Adrenal gland (tissue), 12 donors: ENCODE results near the gene RELA. TPM values are rescaled to one million over a fixed set of nuclear protein-coding genes. Genes with fewer than 3 reads are reported as not detected.
A peak's percentile ranks its signal among the peaks of the same experiment; 100 is the strongest.
"Not testable (repeated sequence)": the region's sequence is repeated elsewhere in the genome, so short reads cannot be mapped to it uniquely, and the experiment has no call there.

Experiments
- DNase-seq, 7 donors: peaks; one replicate each; pipeline ENCODE4 v3.0.0-alpha.2; 2019 to 2020
- H3K27ac ChIP-seq, 5 donors: fragments of 200-600 bp; sonication (generic) in 4 of 5; 1 replicate in 3 of 5; 2 replicates in 2 of 5; pipeline versions ENCODE4 v1.5.1 to v1.8.0; 2016 to 2020; ENCODE audit warnings: mild to moderate bottlenecking in 1 of 5
- H3K27me3 ChIP-seq: fragments of 200-600 bp; 2 replicates; pipeline ENCODE4 v1.8.0; 2021
- H3K36me3 ChIP-seq, 2 donors: fragments of 200-600 bp; replicated peaks in 1 of 2; 1 replicate in 1 of 2; 2 replicates in 1 of 2; pipeline versions ENCODE4 v1.5.1 to v1.8.0; 2018 to 2022
- H3K4me1 ChIP-seq, 2 donors: fragments of 200-600 bp; replicated peaks in 1 of 2; 1 replicate in 1 of 2; 2 replicates in 1 of 2; pipeline versions ENCODE4 v1.5.1 to v1.8.0; 2018 to 2021
- H3K4me3 ChIP-seq, 4 donors: fragments of 200-600 bp; sonication (generic) in 3 of 4; one replicate each; pipeline ENCODE4 v1.5.1; 2016 to 2018
- H3K9me3 ChIP-seq, 3 donors: fragments of 200-600 bp; sonication (generic) in 1 of 3; replicated peaks in 1 of 3; 1 replicate in 2 of 3; 2 replicates in 1 of 3; pipeline versions ENCODE4 v1.5.1 to v1.8.0; 2016 to 2021
- POLR2A ChIP-seq, 2 donors: fragments of 450-650 bp; IDR thresholded peaks; one replicate each; pipeline ENCODE4 v1.6.1; 2017; ENCODE audit warnings: antibody characterized with exemption in 2 of 2, mild to moderate bottlenecking in 2 of 2, moderate library complexity in 1 of 2
- WGBS, 4 donors: extraction: QIAGEN DNeasy Blood & Tissue Kit in 2 of 4; methylation state at CpG; one replicate each; pipeline versions ENCODE4 v1.1.5 to v1.1.7; 2013 to 2017; 5-methylcytosine and 5-hydroxymethylcytosine counted together
- intact Hi-C, 2 donors: fragments of 100-400 bp; cut with DNase I; formaldehyde crosslinking; loops; one replicate each; pipeline versions ENCODE4 v1.14.1 to v1.15.0; 2022 to 2023
- polyA plus RNA-seq, 3 donors: library from polyadenylated mRNA; stranded (reverse); fragments of 200-250 nt in 2 of 3; fragments of 350-450 nt in 1 of 3; fragmentation: Illumina TruSeq in 1 of 3; extraction: RNeasy Lipid Tissue Mini Kit (QIAGEN cat#74804) in 1 of 3; gene quantifications; one replicate each; pipeline ENCODE4 v1.2.3, GENCODE V29; 2013 to 2014
- total RNA-seq, 9 donors: library from RNA; depleted of rRNA in 4 of 9; stranded (reverse); fragments of >200 nt in 4 of 9; fragments of 120-200 nt in 1 of 9; fragmentation: NEBNext Ultra II Directional in 1 of 9; extraction: Animal tissue kit (Norgen Biotek cat#: 25700) in 1 of 9; gene quantifications; one replicate each; pipeline versions ENCODE4 v1.1.0 to v1.2.4, GENCODE V29; 2013 to 2023
- TF ChIP-seq, protein P1 (sequence below), 6 experiments: fragments of 450-650 bp in 4 of 6; fragments of 200-600 bp in 2 of 6; sonication (generic) in 1 of 6; IDR thresholded peaks; 1 replicate in 5 of 6; 2 replicates in 1 of 6; pipeline versions ENCODE4 v1.5.1 to v1.8.0; 2016 to 2021; ENCODE audit warnings: antibody characterized with exemption in 6 of 6, mild to moderate bottlenecking in 2 of 6, moderate library complexity in 1 of 6
- donor health status: healthy with polysubstance abuse.
- donor health status: Bipolar disorder and iron deficiency.
- donor health status: DM: yes; HTN: yes; CAD: no.
- donor health status: DM: no; HTN: no; CAD: no.
- donor health status: DM: no; HTN: no; CAD: no.
- donor health status: DM: yes; HTN: yes; CAD: no.

Gene RELA
- total and polyA plus RNA-seq, 12 donors, result 19.3 to 76.2 (median 64.1) TPM

DNA sequence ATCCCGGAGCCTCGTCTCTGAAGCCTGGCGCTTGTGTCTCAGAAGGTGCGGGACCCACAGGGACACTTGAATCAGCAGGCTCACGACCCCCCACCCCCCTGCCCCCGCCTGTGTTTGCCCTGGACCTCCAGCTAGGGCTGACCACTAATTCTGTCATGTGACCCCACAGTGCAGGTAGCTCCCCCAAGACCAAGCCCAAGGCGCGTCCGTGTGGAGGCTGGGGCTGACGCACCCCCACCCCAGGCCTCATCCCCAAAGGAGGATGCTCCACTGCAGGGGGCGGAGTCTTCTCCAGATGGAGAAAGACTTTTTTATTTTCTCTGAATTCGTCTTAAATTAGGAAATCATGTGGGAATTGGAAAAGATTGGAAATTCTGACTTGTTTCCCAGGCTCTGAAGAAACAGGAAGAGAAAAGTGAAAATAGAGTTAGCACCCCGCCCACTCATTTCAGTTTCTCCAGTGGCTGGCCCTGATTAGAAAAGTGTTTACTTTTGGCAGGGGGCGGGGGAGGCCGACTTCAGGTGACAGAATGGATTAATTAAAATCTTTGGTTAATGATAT, 1.0 kb upstream of the RELA start:
- peaks cover 10 to 22% of the 10 kb centered on the region in 2 donors for H3K4me1 ChIP-seq
- peak overlapping the region; percentile 94 to 100 (median 98) for H3K27ac ChIP-seq
- TF ChIP-seq, protein P1, sequence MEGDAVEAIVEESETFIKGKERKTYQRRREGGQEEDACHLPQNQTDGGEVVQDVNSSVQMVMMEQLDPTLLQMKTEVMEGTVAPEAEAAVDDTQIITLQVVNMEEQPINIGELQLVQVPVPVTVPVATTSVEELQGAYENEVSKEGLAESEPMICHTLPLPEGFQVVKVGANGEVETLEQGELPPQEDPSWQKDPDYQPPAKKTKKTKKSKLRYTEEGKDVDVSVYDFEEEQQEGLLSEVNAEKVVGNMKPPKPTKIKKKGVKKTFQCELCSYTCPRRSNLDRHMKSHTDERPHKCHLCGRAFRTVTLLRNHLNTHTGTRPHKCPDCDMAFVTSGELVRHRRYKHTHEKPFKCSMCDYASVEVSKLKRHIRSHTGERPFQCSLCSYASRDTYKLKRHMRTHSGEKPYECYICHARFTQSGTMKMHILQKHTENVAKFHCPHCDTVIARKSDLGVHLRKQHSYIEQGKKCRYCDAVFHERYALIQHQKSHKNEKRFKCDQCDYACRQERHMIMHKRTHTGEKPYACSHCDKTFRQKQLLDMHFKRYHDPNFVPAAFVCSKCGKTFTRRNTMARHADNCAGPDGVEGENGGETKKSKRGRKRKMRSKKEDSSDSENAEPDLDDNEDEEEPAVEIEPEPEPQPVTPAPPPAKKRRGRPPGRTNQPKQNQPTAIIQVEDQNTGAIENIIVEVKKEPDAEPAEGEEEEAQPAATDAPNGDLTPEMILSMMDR (IDR thresholded peaks at IDR 0.05), result no peak
- no peak for TF ChIP-seq POLR2A (IDR thresholded peaks at IDR 0.05)
- H3K36me3 ChIP-seq, result peaks cover 0 to 26% of the 10 kb centered on the region in 2 donors
- peak; percentile 58 to 75 (median 66) for DNase-seq
- intact Hi-C loops, result no loop called here
- no peaks in the 10 kb centered on the region for H3K9me3 ChIP-seq
- H3K27me3 ChIP-seq, result no peaks in the 10 kb centered on the region
- WGBS, 4 donors, result 5 to 12% (median 6%) methylated on average over 5 to 15 of the region's 15 CpGs
- peak overlapping the region in 3 of 4 donors; percentile 27 to 97 (median 39) for H3K4me3 ChIP-seq

DNA sequence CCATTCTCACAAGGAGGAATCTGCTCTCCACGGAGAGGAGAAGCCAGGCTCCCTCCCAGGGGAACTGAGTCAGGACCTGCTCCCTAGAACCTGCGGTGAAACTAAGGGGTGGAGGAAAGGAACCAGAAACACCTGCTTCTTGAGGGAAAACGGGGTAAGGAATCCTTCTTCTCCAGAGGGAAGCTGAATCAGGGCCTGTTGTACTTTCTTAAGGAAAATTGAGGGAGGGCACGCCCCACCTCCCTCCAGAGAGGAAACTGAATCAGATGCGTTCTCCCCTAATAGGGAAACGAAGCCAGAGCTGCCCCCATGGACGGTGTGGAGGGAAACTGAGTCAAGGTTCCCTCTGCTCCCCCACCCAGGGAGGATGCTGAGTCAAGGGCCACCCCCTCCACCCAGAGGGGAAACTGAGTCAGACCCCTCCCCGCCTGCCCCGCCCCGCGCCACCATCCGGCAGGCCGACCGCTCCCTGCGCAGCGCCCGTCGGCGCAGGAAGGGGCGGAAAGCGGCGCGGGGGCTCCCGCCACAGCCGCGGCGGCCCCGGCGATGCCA, 393 bp downstream of the RELA start:
- intact Hi-C loops, result no loop called here
- H3K27ac ChIP-seq, result peak overlapping the region; percentile 94 to 100 (median 98)
- DNase-seq, result peak in 3 of 7 donors; percentile 31 to 64 (median 46)
- WGBS, 4 donors, result 0 to 2% (median 1%) methylated on average over 7 to 29 of the region's 29 CpGs
- no peaks in the 10 kb centered on the region for H3K27me3 ChIP-seq
- no peaks in the 10 kb centered on the region for H3K9me3 ChIP-seq
- H3K4me1 ChIP-seq, result peaks cover 10 to 22% of the 10 kb centered on the region in 2 donors
- TF ChIP-seq, protein P1 (IDR thresholded peaks at IDR 0.05), result no peak
- peaks cover 0 to 40% of the 10 kb centered on the region in 2 donors for H3K36me3 ChIP-seq
- H3K4me3 ChIP-seq, result peak overlapping the region; percentile 39 to 97 (median 83)

DNA sequence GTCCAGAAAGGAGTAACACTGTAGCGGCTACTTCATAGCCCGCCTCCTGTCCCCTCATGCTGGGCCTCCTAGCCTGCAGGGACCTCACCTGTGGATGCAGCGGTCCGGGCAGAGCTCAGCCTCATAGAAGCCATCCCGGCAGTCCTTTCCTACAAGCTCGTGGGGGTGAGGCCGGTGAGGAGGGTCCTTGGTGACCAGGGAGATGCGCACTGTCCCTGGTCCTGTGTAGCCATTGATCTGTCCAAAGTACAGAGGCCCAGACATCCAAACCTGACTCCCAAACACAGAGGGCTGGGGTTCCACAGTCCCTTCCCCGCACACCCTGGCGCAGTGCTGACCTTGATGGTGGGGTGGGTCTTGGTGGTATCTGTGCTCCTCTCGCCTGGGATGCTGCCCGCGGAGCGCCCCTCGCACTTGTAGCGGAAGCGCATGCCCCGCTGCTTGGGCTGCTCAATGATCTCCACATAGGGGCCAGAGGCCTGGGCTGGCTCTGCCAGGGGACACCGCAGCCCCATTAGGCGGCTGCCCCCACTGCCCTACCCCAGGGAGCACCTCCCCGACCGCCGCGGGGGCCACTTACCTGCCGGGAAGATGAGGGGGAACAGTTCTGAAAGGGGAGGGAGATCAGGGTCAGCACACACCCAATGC, 993 bp downstream of the RELA start:
- DNase-seq, result peak in 5 of 7 donors; percentile 9 to 35 (median 23)
- Histone ChIP-seq H3K4me1 (peaks cover 10 to 22% of the 10 kb centered on the region in 2 donors), H3K9me3 (no peaks in the 10 kb centered on the region), H3K36me3 (peaks cover 0 to 46% of the 10 kb centered on the region in 2 donors), H3K27me3 (no peaks in the 10 kb centered on the region), H3K4me3 (peak overlapping the region; percentile 39 to 97 (median 83)), H3K27ac (peak overlapping the region; percentile 94 to 100 (median 98))
- intact Hi-C loops, result no loop called here
- no peak for TF ChIP-seq POLR2A (IDR thresholded peaks at IDR 0.05)
- TF ChIP-seq, protein P1 (IDR thresholded peaks at IDR 0.05), result no peak
- 52 to 100% (median 54%) methylated on average over 1 to 25 of the region's 25 CpGs for WGBS, 4 donors

DNA sequence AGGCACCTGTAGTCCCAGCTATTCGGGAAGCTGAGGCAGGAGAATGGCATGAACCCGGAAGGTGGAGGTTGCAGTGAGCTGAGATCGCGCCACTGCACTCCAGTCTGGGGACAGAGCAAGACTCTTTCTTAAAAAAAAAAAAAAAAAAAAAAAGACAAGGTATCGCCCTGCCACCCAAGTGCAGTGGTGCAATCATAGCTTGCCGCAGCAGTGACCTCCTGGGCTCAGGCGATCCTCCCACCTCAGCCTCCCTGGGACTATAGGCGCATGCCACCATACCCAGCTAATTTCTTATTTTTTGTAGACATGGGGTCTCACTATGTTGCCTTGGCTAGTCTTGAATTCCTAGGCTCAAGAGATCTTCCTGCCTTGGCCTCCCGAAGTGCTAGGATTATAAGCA, 1.8 kb downstream of the RELA start:
- intact Hi-C loops, DNase-seq, H3K27me3 ChIP-seq, H3K9me3 ChIP-seq, H3K4me3 ChIP-seq: not testable (repeated sequence)
- peaks cover 0 to 54% of the 10 kb centered on the region in 2 donors for H3K36me3 ChIP-seq
- WGBS, 4 donors, result 87 to 97% (median 92%) methylated on average over 8 to 9 of the region's 9 CpGs
- H3K4me1 ChIP-seq, result peaks cover 10 to 22% of the 10 kb centered on the region in 2 donors
- peak overlapping the region in 2 of 5 donors; percentile 99 to 100 for H3K27ac ChIP-seq
